Upper lobe of right lung (tissue), 1 donor: Measurements from ENCODE around the gene SPATA9. TPM values are rescaled to one million over a fixed set of nuclear protein-coding genes. Genes with fewer than 3 reads are reported as not detected.

Source experiments
- ATAC-seq: fragments of 200-7000 bp; cut with Tn5 transposase; one replicate; pipeline ENCODE4 v1.9.1; 2020; ENCODE audit warnings: mild to moderate bottlenecking, moderate library complexity
- DNase-seq: peaks from one replicate; pipeline ENCODE4 v3.0.0-alpha.2; 2020
- H3K27ac ChIP-seq: fragments of 200-600 bp; one replicate; pipeline ENCODE4 v1.8.0; 2022
- H3K27me3 ChIP-seq: fragments of 200-600 bp; one replicate; pipeline ENCODE4 v1.8.0; 2022; ENCODE audit warnings: mild to moderate bottlenecking
- H3K36me3 ChIP-seq: fragments of 200-600 bp; one replicate; pipeline ENCODE4 v1.8.0; 2022
- H3K4me1 ChIP-seq: fragments of 200-600 bp; one replicate; pipeline ENCODE4 v1.8.0; 2022
- H3K4me3 ChIP-seq: fragments of 200-600 bp; one replicate; pipeline ENCODE4 v1.8.0; 2022; ENCODE audit warnings: mild to moderate bottlenecking
- H3K9me3 ChIP-seq: fragments of 200-600 bp; one replicate; pipeline ENCODE4 v1.8.0; 2022
- intact Hi-C: fragments of 100-400 bp; cut with DNase I; formaldehyde crosslinking; loops from one replicate; pipeline ENCODE4 v1.11.0; 2022
- total RNA-seq: library from RNA; stranded (reverse); fragmentation: NEBNext Ultra II Directional; extraction: Animal tissue kit (Norgen Biotek cat#: 25700); gene quantifications from one replicate; pipeline ENCODE4 v1.2.1, GENCODE V29; 2021
- TF ChIP-seq, protein P1 (sequence below): fragments of 200-600 bp; IDR thresholded peaks from one replicate; pipeline ENCODE4 v1.8.0; 2022; ENCODE audit warnings: antibody characterized with exemption
- donor health status: DM: no; HTN: yes; CAD: no; lungs with severe emphysema.

The SPATA9 gene
- total RNA-seq, 1 donor from 2014 or later = not detected

DNA sequence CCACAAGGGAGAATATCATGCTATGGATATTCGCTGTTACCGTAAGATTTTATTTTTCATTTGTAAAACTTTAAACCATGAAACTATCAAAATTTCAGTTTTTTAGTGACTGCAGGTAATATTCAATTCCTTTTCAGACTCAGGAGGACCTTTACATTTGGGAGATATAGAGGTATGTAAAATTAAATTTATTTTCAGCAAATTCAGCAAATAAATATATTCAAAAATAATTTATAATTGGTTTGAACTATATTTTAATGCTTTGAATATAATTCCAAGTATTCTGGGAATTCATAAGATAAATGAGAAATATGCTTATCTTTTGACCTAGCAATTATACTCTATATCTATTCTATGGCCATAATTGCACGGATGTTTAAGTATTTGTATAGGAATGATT, 28.6 kb downstream of the SPATA9 start:
- DNase-seq (no peak), ATAC-seq (no peak)
- intact Hi-C loops = no loop called here
- H3K4me3 ChIP-seq = no peak overlapping the region
- H3K9me3 ChIP-seq = no peaks in the 10 kb centered on the region
- TF ChIP-seq, protein P1, sequence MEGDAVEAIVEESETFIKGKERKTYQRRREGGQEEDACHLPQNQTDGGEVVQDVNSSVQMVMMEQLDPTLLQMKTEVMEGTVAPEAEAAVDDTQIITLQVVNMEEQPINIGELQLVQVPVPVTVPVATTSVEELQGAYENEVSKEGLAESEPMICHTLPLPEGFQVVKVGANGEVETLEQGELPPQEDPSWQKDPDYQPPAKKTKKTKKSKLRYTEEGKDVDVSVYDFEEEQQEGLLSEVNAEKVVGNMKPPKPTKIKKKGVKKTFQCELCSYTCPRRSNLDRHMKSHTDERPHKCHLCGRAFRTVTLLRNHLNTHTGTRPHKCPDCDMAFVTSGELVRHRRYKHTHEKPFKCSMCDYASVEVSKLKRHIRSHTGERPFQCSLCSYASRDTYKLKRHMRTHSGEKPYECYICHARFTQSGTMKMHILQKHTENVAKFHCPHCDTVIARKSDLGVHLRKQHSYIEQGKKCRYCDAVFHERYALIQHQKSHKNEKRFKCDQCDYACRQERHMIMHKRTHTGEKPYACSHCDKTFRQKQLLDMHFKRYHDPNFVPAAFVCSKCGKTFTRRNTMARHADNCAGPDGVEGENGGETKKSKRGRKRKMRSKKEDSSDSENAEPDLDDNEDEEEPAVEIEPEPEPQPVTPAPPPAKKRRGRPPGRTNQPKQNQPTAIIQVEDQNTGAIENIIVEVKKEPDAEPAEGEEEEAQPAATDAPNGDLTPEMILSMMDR = no peak
- H3K36me3 ChIP-seq = no peaks in the 10 kb centered on the region
- H3K27ac ChIP-seq = no peak overlapping the region
- no peaks in the 10 kb centered on the region for H3K4me1 ChIP-seq
- H3K27me3 ChIP-seq = no peaks in the 10 kb centered on the region

DNA sequence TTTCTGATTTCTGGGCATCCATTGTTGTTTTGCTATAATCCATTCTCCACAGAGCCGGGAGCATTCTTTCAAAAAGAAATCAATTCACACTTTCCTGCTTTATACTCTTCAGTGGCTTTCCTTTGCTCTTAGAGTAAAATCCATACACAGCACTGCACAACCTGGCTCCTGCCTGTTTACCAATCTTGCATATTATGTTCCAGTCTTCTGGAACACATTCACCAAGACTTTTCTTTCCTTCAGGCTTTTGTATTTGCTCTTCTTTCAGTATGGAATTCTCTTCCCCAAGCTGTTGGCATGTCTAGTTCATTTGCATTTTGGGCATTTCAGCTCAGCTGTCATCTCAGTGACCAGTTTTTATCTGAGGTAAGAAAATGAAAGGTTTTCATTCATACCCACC, 29.9 kb downstream of the SPATA9 start:
- H3K4me1 ChIP-seq = peaks cover 1% of the 10 kb centered on the region
- DNase-seq (no peak), ATAC-seq (no peak)
- no peak overlapping the region for H3K4me3 ChIP-seq
- H3K27me3 ChIP-seq = no peaks in the 10 kb centered on the region
- no peaks in the 10 kb centered on the region for H3K9me3 ChIP-seq
- no peaks in the 10 kb centered on the region for H3K36me3 ChIP-seq
- no peak overlapping the region for H3K27ac ChIP-seq
- intact Hi-C loops = no loop called here
- TF ChIP-seq, protein P1 = no peak

DNA sequence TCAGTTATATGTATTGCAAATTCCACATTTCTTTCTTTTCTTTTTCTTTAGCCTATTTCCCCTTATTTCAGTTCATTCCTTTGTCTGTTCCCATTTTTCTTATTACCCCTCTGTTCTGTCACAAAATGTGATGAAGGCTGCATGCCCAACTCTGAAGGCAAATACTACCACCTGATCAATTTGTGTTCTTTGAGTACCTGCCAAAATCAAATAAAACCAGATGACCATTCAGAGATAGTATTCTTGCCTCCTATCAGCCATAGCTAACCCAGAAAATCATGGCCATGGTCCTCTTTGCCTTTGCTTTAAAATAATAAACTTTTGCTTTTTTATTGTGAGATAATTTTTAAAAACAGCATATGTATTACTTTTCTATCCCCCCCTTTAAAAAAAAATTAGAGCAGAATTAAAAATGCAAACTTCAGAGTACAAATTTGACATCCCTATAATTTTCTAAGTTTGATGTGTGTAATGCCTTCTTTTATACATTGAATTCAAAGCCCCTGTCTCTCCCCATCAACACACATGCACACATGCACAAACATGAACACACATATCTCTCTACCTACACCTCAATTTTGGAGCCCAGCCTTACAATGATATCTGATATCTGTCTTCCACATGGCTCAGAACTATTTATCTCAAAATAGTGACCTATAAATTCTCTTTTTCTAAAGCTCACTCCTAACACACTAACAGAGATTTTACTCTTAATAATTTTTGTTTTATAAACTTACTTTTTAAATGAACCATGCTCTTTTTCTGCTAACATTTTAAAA, 32.8 kb downstream of the SPATA9 start:
- Histone ChIP-seq H3K4me1 (peaks cover 8% of the 10 kb centered on the region), H3K27ac (no peak overlapping the region), H3K36me3 (no peaks in the 10 kb centered on the region), H3K27me3 (no peaks in the 10 kb centered on the region), H3K4me3 (no peak overlapping the region), H3K9me3 (no peaks in the 10 kb centered on the region)
- ATAC-seq (no peak), DNase-seq (no peak)
- intact Hi-C loops = loop anchor here (10.0 kb wide), 1 partner anchor 195 kb away; no protein-coding TSS in a partner anchor
- TF ChIP-seq, protein P1 = no peak

DNA sequence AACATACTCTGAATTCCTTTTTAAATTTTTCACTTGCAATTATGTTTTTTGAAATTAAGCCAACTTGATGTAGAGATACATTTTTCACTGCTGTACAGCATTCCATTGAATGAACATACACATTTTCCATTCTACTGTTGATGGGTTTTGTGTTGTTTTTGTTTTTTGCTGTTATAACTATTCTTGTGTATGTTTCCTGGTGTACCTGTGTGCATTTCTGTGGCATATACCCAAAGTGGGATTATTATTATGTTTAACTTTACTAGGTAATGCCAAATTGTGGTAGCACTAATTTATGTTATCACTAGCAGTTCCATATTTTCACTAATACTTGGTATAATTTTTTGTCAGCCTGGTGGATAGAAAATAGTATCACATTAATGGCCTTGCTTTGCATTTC, 33.5 kb downstream of the SPATA9 start:
- ATAC-seq = no peak
- intact Hi-C loops = loop anchor here (10.0 kb wide), 1 partner anchor 196 kb away; no protein-coding TSS in a partner anchor

DNA sequence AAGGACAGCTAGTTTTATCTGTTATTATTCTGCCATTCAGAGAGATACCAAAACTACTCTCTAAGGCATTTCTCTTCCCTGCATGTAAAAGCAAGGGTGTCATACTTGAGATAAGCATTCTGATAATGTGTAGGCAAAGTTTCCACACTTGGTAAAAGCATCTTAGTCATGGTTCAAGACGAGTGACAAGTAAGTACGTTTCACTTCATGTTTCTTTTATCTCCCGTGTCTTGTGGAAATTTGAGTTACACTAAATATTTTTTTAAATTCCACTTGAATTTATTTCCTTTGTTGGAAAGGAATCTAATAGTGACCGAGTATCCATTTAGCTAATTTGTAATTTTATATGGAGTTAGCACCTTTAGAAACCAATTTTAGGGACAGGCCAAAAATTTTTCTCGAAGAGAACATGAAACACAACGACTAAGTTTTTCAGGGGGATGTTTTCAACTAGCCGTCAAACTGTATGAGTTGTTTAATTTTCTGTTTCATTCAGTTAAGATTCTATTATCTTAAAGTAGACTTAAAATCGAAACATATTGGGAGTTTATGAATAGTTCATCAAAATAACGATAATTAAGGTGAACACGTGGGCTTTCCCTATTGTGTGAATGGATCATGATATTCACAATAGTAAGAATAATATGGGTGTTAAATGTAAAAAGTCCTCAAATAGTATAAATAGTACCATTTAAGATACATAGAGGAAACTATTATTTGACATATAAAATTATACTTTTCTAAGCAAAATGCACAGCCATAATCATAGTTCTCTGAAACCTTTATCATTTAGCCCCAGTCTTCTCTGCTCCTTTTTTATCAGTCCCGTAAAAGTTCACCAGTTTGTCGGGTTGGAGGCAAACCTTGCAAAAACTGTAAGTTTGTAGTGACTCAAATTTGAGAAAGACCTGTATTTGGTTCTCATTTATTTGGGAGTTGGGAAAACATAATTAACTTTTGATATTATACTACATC, 34.6 kb downstream of the SPATA9 start:
- DNase-seq = no peak
- Histone ChIP-seq H3K9me3 (no peaks in the 10 kb centered on the region), H3K4me1 (peaks cover 8% of the 10 kb centered on the region), H3K27me3 (no peaks in the 10 kb centered on the region), H3K36me3 (no peaks in the 10 kb centered on the region), H3K27ac (peak overlapping the region; percentile 97), H3K4me3 (no peak overlapping the region)
- TF ChIP-seq, protein P1 = no peak
- intact Hi-C loops = loop anchor here (10.0 kb wide), 1 partner anchor 197 kb away; no protein-coding TSS in a partner anchor
- ATAC-seq = no peak

More for the DNA sequence above, 33.5 kb downstream of the SPATA9 start:
- Histone ChIP-seq H3K27ac (no peak overlapping the region), H3K4me3 (no peak overlapping the region), H3K36me3 (no peaks in the 10 kb centered on the region), H3K9me3 (no peaks in the 10 kb centered on the region), H3K27me3 (no peaks in the 10 kb centered on the region), H3K4me1 (peaks cover 8% of the 10 kb centered on the region)
- TF ChIP-seq, protein P1 = no peak
- DNase-seq = no peak
